WTC11 (cell line): ENCODE data around the gene ZNF512B. TPM values are rescaled to one million over a fixed set of nuclear protein-coding genes. Genes with fewer than 3 reads are reported as not detected.
A peak's percentile ranks its signal among the peaks of the same experiment; 100 is the strongest.
"Not testable (repeated sequence)": the region's sequence is repeated elsewhere in the genome, so short reads cannot be mapped to it uniquely, and the experiment has no call there.

ENCODE experiments used
- ATAC-seq: fragments of 200-7000 bp; cut with Tn5 transposase; 2 replicates; pipeline ENCODE4 v1.10.0; 2021; ENCODE audit warnings: mild to moderate bottlenecking, moderate library complexity
- CTCF ChIA-PET: fragments of 300-600 bp; sonication (Branson Sonifier 250); formaldehyde crosslinking; loops from one replicate; lab custom pipeline; 2021; ENCODE audit warnings: antibody characterized with exemption; lab: Charles Lee
- POLR2A ChIA-PET: fragments of 350-600 bp; sonication (Branson Sonifier 250); formaldehyde crosslinking; loops from one replicate; lab custom pipeline; 2021; ENCODE audit warnings: antibody characterized with exemption; lab: Charles Lee
- DNase-seq: peaks from one replicate; pipeline ENCODE4 v3.0.0; 2021; ENCODE audit warnings: low spot score
- H3K27ac Mint-ChIP-seq: 2 replicates; pipeline ENCODE4 v1.8.0; 2021; ENCODE audit warnings: mixed read lengths
- H3K27me3 Mint-ChIP-seq: 2 replicates; pipeline ENCODE4 v1.8.0; 2021; ENCODE audit warnings: low read depth, mild to moderate bottlenecking, moderate library complexity, mixed read lengths
- H3K36me3 Mint-ChIP-seq: 2 replicates; pipeline ENCODE4 v1.8.0; 2021; ENCODE audit warnings: mixed read lengths
- H3K4me1 Mint-ChIP-seq: 2 replicates; pipeline ENCODE4 v1.8.0; 2022; ENCODE audit warnings: mixed read lengths
- H3K4me3 Mint-ChIP-seq: 2 replicates; pipeline ENCODE4 v1.8.0; 2021; ENCODE audit warnings: mild to moderate bottlenecking, moderate library complexity, mixed read lengths
- H3K9me3 Mint-ChIP-seq: 2 replicates; pipeline ENCODE4 v1.8.0; 2021; ENCODE audit warnings: mixed read lengths
- AR ChIP-seq: fragments of 250-450 bp; sonication (Bioruptor Pico); IDR thresholded peaks from 2 replicates; pipeline ENCODE4 v1.9.0; 2021; ENCODE audit warnings: mild to moderate bottlenecking
- ATF1 ChIP-seq: sonication (generic); formaldehyde crosslinking; IDR thresholded peaks from 2 replicates; pipeline ENCODE4 v1.8.1; 2023; ENCODE audit warnings: mild to moderate bottlenecking, moderate library complexity, missing genetic modification reagents
- EMX1 ChIP-seq: fragments of 250-450 bp; sonication (Bioruptor Pico); IDR thresholded peaks from 2 replicates; pipeline ENCODE4 v1.8.0; 2021; ENCODE audit warnings: mild to moderate bottlenecking
- ESRRA ChIP-seq: sonication (generic); formaldehyde crosslinking; IDR thresholded peaks from 2 replicates; pipeline ENCODE4 v1.8.1; 2022; ENCODE audit warnings: mild to moderate bottlenecking, missing genetic modification reagents, borderline replicate concordance
- GRHL2 ChIP-seq: fragments of 250-450 bp; sonication (Bioruptor Pico); IDR thresholded peaks from 2 replicates; pipeline ENCODE4 v1.8.0; 2022; ENCODE audit warnings: mild to moderate bottlenecking, moderate library complexity; ENCODE audit not compliant: insufficient replicate concordance, severe bottlenecking
- GTF2I ChIP-seq: fragments of 250-450 bp; sonication (Bioruptor Pico); conservative IDR thresholded peaks from 2 replicates; pipeline ENCODE4 v1.4.0; 2021; ENCODE audit warnings: mild to moderate bottlenecking
- NR3C1 ChIP-seq: sonication (generic); formaldehyde crosslinking; conservative IDR thresholded peaks from 2 replicates; pipeline ENCODE4 v1.8.1; 2023; ENCODE audit warnings: low read depth, mild to moderate bottlenecking, missing genetic modification reagents
- RELA ChIP-seq: sonication (generic); formaldehyde crosslinking; IDR thresholded peaks from 2 replicates; pipeline ENCODE4 v1.8.1; 2022; ENCODE audit warnings: missing genetic modification reagents, mild to moderate bottlenecking, borderline replicate concordance
- SMAD4 ChIP-seq: sonication (generic); formaldehyde crosslinking; IDR thresholded peaks from 2 replicates; pipeline ENCODE4 v1.8.0; 2022; ENCODE audit warnings: mild to moderate bottlenecking, missing genetic modification reagents
- SOX15 ChIP-seq: fragments of 250-450 bp; sonication (Bioruptor Pico); IDR thresholded peaks from 2 replicates; pipeline ENCODE4 v1.9.0; 2021; ENCODE audit warnings: mild to moderate bottlenecking
- SP1 ChIP-seq: sonication (generic); formaldehyde crosslinking; conservative IDR thresholded peaks from 2 replicates; pipeline ENCODE4 v1.8.1; 2022; ENCODE audit warnings: missing genetic modification reagents
- TEAD4 ChIP-seq: sonication (generic); formaldehyde crosslinking; IDR thresholded peaks from 2 replicates; pipeline ENCODE4 v1.8.0; 2022; ENCODE audit warnings: mild to moderate bottlenecking, missing genetic modification reagents
- ZMAT4 ChIP-seq: fragments of 250-450 bp; sonication (Bioruptor Pico); IDR thresholded peaks from 2 replicates; pipeline ENCODE4 v1.9.0; 2021; ENCODE audit warnings: mild to moderate bottlenecking
- ZNF219 ChIP-seq: sonication (generic); formaldehyde crosslinking; IDR thresholded peaks from 2 replicates; pipeline ENCODE4 v1.8.0; 2023; ENCODE audit warnings: missing genetic modification reagents, mild to moderate bottlenecking, borderline replicate concordance
- ZNF281 ChIP-seq: sonication (generic); formaldehyde crosslinking; IDR thresholded peaks from 2 replicates; pipeline ENCODE4 v1.8.0; 2023; ENCODE audit warnings: mild to moderate bottlenecking, missing genetic modification reagents
- ZNF512 ChIP-seq: sonication (generic); formaldehyde crosslinking; IDR thresholded peaks from 2 replicates; pipeline ENCODE4 v1.8.1; 2022; ENCODE audit warnings: missing genetic modification reagents, borderline replicate concordance
- ZSCAN18 ChIP-seq: fragments of 250-450 bp; sonication (Bioruptor Pico); IDR thresholded peaks from 2 replicates; pipeline ENCODE4 v2.1.2; 2022; ENCODE audit warnings: mild to moderate bottlenecking, moderate library complexity
- total RNA-seq: library from RNA; stranded (reverse); gene quantifications from 3 replicates; pipeline ENCODE4 v1.2.3, GENCODE V29; 2021
- TF ChIP-seq, protein P1 (sequence below): fragments of 200-600 bp; IDR thresholded peaks from 2 replicates; pipeline ENCODE4 v1.8.0; 2022; ENCODE audit warnings: antibody characterized with exemption

Gene ZNF512B
- total RNA-seq, 1 experiment from 2014 or later = 23.3 TPM

- TF ChIP-seq, protein P1, sequence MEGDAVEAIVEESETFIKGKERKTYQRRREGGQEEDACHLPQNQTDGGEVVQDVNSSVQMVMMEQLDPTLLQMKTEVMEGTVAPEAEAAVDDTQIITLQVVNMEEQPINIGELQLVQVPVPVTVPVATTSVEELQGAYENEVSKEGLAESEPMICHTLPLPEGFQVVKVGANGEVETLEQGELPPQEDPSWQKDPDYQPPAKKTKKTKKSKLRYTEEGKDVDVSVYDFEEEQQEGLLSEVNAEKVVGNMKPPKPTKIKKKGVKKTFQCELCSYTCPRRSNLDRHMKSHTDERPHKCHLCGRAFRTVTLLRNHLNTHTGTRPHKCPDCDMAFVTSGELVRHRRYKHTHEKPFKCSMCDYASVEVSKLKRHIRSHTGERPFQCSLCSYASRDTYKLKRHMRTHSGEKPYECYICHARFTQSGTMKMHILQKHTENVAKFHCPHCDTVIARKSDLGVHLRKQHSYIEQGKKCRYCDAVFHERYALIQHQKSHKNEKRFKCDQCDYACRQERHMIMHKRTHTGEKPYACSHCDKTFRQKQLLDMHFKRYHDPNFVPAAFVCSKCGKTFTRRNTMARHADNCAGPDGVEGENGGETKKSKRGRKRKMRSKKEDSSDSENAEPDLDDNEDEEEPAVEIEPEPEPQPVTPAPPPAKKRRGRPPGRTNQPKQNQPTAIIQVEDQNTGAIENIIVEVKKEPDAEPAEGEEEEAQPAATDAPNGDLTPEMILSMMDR = no peak
These were observed 38.7 kb downstream of the ZNF512B start (continued) for GRCh38 chr20:63930971-63931553.

- H3K27ac Mint-ChIP-seq, H3K9me3 Mint-ChIP-seq, DNase-seq, H3K27me3 Mint-ChIP-seq, ATAC-seq, H3K4me3 Mint-ChIP-seq, H3K4me1 Mint-ChIP-seq: not testable (repeated sequence)
- ChIA-PET POLR2A (interaction anchor here (0.7 kb wide), 1 partner anchor 11 kb away, joined by 3 read pairs; no protein-coding TSS in a partner anchor), CTCF (interaction anchor here (0.6 to 1.5 kb wide), 2 partner anchors 50 to 178 kb away, joined by 3 to 5 read pairs; partner anchors contain the start of gene SAMD10)
- H3K36me3 Mint-ChIP-seq = peaks cover 42% of the 10 kb centered on the region
These were observed 40.3 kb downstream of the ZNF512B start for GRCh38 chr20:63929473-63929883.

- TF ChIP-seq ZMAT4 (CRISPR knock-in tag) = no peak
- no peak for TF ChIP-seq NR3C1 (CRISPR knock-in tag)
- TF ChIP-seq TEAD4 = no peak
- TF ChIP-seq EMX1 = no peak
- ATAC-seq = no peak
- CTCF ChIA-PET = interaction anchor here (1.5 kb wide), 1 partner anchor 51 kb away, joined by 3 read pairs; the partner anchor contains the start of gene SAMD10
- no peaks in the 10 kb centered on the region for H3K27me3 Mint-ChIP-seq
- no peaks in the 10 kb centered on the region for H3K4me1 Mint-ChIP-seq
- peaks cover 42% of the 10 kb centered on the region for H3K36me3 Mint-ChIP-seq
- POLR2A ChIA-PET = interaction anchor here (0.7 kb wide), 1 partner anchor 11 kb away, joined by 3 read pairs; no protein-coding TSS in a partner anchor
- H3K9me3 Mint-ChIP-seq = no peaks in the 10 kb centered on the region
- H3K27ac Mint-ChIP-seq = no peak overlapping the region
- no peak overlapping the region for H3K4me3 Mint-ChIP-seq
- no peak for DNase-seq
These were observed 40.7 kb downstream of the ZNF512B start for GRCh38 chr20:63929071-63929470.

- no peak for DNase-seq
- CTCF ChIA-PET = interaction anchor here (1.6 kb wide), 1 partner anchor 151 kb away, joined by 3 read pairs; no protein-coding TSS in a partner anchor
- Mint-ChIP-seq H3K4me3 (no peak overlapping the region), H3K36me3 (peaks cover 29% of the 10 kb centered on the region), H3K27me3 (no peaks in the 10 kb centered on the region), H3K4me1 (no peaks in the 10 kb centered on the region), H3K9me3 (no peaks in the 10 kb centered on the region), H3K27ac (peak overlapping the region; percentile 69; the same call in 1 of the 2 replicates)
- POLR2A ChIA-PET = no interaction called here
- ATAC-seq = no peak
- TF ChIP-seq TEAD4 = no peak
- TF ChIP-seq ZNF281 = no peak
- no peak for TF ChIP-seq ESRRA (CRISPR knock-in tag)
- no peak for TF ChIP-seq ZNF219
- no peak for TF ChIP-seq ZSCAN18 (CRISPR knock-in tag)
- TF ChIP-seq SOX15 = no peak
- no peak for TF ChIP-seq SP1 (CRISPR knock-in tag)
- TF ChIP-seq SMAD4 (CRISPR knock-in tag) = no peak
- TF ChIP-seq ATF1 (CRISPR knock-in tag) = no peak
- TF ChIP-seq ZNF512 (CRISPR knock-in tag) = no peak
- no peak for TF ChIP-seq RELA
- TF ChIP-seq GRHL2 = no peak
- TF ChIP-seq GTF2I (CRISPR knock-in tag) = no peak
- no peak for TF ChIP-seq AR (CRISPR knock-in tag)
These were observed 43.4 kb downstream of the ZNF512B start for GRCh38 chr20:63926298-63926697.
